ENCODE measurements around the gene YARS1. TPM values are rescaled to one million over a fixed set of nuclear protein-coding genes. Genes with fewer than 3 reads are reported as not detected.
A peak's percentile ranks its signal among the peaks of the same experiment; 100 is the strongest.

Gene YARS1
- total and polyA plus RNA-seq, 4 donors: 31.6 to 94.0 (median 52.6) TPM

- no peak overlapping the region for H3K9ac ChIP-seq (ENCODE audit: low read depth in 1 of 2, low read length in 2 of 2)
- H3K36me3 ChIP-seq (ENCODE audit: control insufficient read depth in 4 of 4, insufficient read depth in 3 of 4, low read depth in 1 of 4, low read length in 3 of 4): peaks cover 16 to 62% (median 41%) of the 10 kb centered on the region in 4 donors
- peak; percentile 17 for TF ChIP-seq CTCF (IDR thresholded peaks at IDR 0.05; ENCODE audit: low read depth, low read length, missing input control)
- peak; percentile 34 to 47 for TF ChIP-seq RAD21 (IDR thresholded peaks at IDR 0.05)
- no peak for TF ChIP-seq NR2F2 (IDR thresholded peaks at IDR 0.05)
- H3K4me3 ChIP-seq (ENCODE audit: low read depth in 1 of 3, low read length in 3 of 3): no peak overlapping the region
- H3K9me3 ChIP-seq (ENCODE audit: control insufficient read depth in 4 of 4, low read length in 3 of 4): no peaks in the 10 kb centered on the region
- H3K27me3 ChIP-seq (ENCODE audit: control insufficient read depth in 4 of 4, insufficient read depth in 4 of 4, low read length in 3 of 4): no peaks in the 10 kb centered on the region
- no peak overlapping the region for H3K27ac ChIP-seq (ENCODE audit: low read depth in 1 of 2, low read length in 2 of 2)
- no peaks in the 10 kb centered on the region for H3K4me1 ChIP-seq (ENCODE audit: control insufficient read depth in 4 of 4, insufficient read depth in 4 of 4, low read length in 3 of 4)
- 80% methylated on average over 4 of the region's 4 CpGs for WGBS
- no peak for DNase-seq (ENCODE audit: low spot score)
Observed at GRCh38 chr1:32786856-32787255, 30.3 kb downstream of the YARS1 start.

DNA sequence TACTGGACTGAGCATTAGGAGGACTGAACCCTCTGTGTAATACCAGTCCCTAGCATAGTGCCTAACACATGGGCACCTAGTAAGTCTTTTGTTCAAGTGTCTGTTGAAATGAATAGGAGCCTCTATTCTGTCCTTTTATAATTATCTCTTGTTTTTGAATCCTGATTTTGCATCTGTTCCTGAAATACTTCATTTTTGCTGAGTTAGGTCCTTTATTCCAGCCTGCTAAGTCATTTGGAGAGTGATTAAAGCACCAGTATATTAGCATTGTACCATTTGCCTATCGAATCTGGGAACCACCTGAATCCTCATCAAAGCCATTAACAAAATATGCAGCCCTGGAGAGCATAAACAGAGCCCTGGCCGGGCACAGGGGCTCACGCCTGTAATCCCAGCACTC lies 32.3 kb downstream of the YARS1 start:
- Histone ChIP-seq H3K27me3 (ENCODE audit: control insufficient read depth in 4 of 4, insufficient read depth in 4 of 4, low read length in 3 of 4) (no peaks in the 10 kb centered on the region), H3K9ac (ENCODE audit: low read depth in 1 of 2, low read length in 2 of 2) (no peak overlapping the region), H3K4me1 (ENCODE audit: control insufficient read depth in 4 of 4, insufficient read depth in 4 of 4, low read length in 3 of 4) (no peaks in the 10 kb centered on the region), H3K27ac (ENCODE audit: low read depth in 1 of 2, low read length in 2 of 2) (no peak overlapping the region), H3K4me3 (ENCODE audit: low read depth in 1 of 3, low read length in 3 of 3) (no peak overlapping the region), H3K9me3 (ENCODE audit: control insufficient read depth in 4 of 4, low read length in 3 of 4) (no peaks in the 10 kb centered on the region), H3K36me3 (ENCODE audit: control insufficient read depth in 4 of 4, insufficient read depth in 3 of 4, low read depth in 1 of 4, low read length in 3 of 4) (peaks cover 22 to 72% (median 53%) of the 10 kb centered on the region in 4 donors)
- no peak for DNase-seq (ENCODE audit: low spot score)
- TF ChIP-seq REST (IDR thresholded peaks at IDR 0.05) (no peak), RXRA (IDR thresholded peaks at IDR 0.05) (no peak), RAD21 (IDR thresholded peaks at IDR 0.05) (no peak), FOXA1 (IDR thresholded peaks at IDR 0.05) (no peak), JUND (IDR thresholded peaks at IDR 0.05) (no peak), ZBTB33 (IDR thresholded peaks at IDR 0.05) (no peak), SP1 (IDR thresholded peaks at IDR 0.05) (no peak), HNF4G (IDR thresholded peaks at IDR 0.05) (no peak), TAF1 (conservative IDR thresholded peaks at IDR 0.05) (no peak), GABPA (IDR thresholded peaks at IDR 0.05 in 1 of 2, conservative IDR thresholded peaks at IDR 0.05 in 1 of 2) (no peak), HNF4A (conservative IDR thresholded peaks at IDR 0.05) (no peak), ATF3 (IDR thresholded peaks at IDR 0.05) (no peak), NR2F2 (IDR thresholded peaks at IDR 0.05) (no peak), EGR1 (IDR thresholded peaks at IDR 0.05; ENCODE audit: low read depth in 2 of 2) (no peak), FOXA2 (IDR thresholded peaks at IDR 0.05) (no peak), CTCF (IDR thresholded peaks at IDR 0.05; ENCODE audit: low read depth, low read length, missing input control) (no peak), YY1 (IDR thresholded peaks at IDR 0.05) (no peak)
- TF ChIP-seq, protein P1, sequence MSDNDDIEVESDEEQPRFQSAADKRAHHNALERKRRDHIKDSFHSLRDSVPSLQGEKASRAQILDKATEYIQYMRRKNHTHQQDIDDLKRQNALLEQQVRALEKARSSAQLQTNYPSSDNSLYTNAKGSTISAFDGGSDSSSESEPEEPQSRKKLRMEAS (IDR thresholded peaks at IDR 0.05): no peak
- 95% methylated on average over 3 of the region's 3 CpGs for WGBS

Data from liver (tissue), 9 donors.